HG02943 (cell line): Measurements from ENCODE around the gene COL5A3.

ENCODE experiments used
- ATAC-seq: cut with Tn5 transposase; IDR thresholded peaks from one replicate; pipeline ENCODE4 v1.9.1; 2021; ENCODE audit warnings: mild to moderate bottlenecking, low read depth, moderate library complexity; ENCODE audit not compliant: unreplicated experiment

The COL5A3 gene

DNA sequence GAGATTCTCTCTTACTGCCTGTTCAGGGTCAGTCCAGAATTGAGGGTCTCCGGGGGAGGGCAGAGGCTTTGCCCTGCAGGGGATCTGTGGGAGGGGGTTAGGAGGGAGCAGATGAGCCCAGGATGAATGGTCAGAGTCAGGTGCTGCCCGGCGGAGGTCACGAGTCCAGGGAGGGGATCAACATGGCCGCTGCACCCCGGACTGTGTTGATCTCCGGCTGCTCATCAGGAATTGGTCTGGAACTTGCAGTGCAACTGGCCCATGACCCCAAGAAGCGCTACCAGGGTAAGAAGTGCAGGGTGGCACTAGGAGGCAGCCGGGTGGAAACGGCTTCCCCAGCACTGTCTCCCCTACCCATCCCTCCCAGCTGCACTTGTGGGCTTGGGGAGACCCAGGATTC, 3.0 kb upstream of the COL5A3 start, which contains the start of gene RDH8:
TSS of gene RDH8 (plus strand) at position 168 of the 400 bp plus-strand sequence. CDS start at position 183, 15 bp downstream.
- no peak for ATAC-seq

DNA sequence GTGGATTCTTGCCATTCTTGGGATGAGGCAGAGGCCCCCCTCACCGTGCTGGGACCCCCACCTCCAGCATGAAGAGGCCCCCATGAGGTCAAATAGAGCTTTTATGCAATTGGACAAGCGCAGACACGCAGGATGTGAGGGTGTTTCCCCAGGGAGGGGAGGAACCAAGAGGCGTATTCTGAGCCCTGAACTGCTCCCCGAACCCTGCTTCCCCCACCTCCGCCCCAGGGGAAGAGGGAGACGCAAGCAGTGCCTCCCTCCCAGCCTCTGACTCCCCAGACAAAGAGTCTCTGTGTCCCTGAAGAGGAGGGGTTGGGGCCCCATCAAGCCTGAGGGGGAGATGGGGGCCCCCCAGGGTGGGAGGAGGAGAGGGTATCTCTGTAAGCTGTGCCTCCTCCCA, 1.7 kb upstream of the COL5A3 start:
- no peak for ATAC-seq

GRCh38 chr19:10010939-10011338, 635 bp upstream of the COL5A3 start:
- ATAC-seq = no peak

DNA sequence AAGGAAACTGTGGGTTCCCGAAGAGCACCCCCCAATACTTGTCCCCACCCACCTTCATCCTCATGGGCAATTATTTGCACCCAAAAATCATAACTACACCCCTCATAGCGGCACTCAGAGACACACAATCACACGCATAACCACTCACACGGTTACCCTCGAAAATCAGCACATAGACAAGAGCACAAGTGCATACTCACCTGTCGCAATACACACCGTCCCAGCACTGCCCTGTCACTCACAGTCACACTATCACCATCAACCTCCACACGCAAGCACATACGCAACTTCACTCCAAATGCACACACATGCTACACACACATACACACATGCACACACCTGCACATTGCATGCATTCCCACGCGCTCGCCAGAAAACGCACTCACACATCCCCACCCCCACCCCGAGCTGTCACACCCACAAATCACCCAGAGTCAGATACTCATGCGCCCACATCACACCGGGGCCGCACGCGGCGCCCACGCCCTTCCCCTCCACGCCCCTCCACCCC, 535 bp downstream of the COL5A3 start:
- ATAC-seq = no peak

- ATAC-seq = no peak
Measured at GRCh38 chr19:10008184-10008765, 2.0 kb downstream of the COL5A3 start.

DNA sequence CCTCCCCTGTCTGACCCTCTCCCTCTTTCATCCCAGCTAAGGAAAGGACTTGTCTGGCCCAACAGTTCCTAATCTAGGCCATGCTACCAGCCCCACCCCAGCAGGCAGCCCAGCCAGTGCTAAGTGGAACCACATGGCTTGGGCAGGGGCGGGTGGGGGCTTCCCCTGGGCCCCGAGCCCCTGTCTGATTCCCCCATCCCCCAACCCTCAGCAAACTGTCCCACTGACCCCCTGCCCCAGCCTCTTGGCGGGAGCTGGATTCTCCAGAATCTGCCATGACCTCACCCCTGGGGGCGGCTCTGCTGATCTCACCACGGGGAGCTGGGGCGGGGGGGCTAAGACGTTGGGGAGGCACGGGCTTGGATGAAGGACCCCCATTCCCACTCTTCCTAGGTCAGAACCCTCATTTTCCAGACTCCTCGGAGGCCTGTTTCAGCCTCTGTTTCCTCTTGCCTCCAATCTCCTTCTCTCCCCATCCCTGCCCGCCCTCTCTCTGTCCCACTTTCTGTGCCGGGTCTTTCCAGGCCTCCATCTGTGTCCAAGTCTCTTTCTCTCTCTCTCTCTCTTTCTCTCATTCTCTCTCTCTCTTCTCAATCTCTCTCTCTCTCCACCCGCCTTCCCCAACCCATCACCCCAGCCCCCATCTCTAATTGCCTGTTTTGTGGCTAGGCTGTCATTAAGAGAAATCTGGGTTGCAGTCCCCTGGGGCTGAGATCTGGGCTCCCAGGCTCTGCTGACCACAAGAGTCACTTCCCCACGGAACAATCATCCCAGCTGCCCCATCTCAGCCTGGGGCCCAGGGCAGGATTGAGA, 2.7 kb downstream of the COL5A3 start:
- ATAC-seq = no peak

- ATAC-seq = no peak
Measured at GRCh38 chr19:10006752-10007323, 3.5 kb downstream of the COL5A3 start.

- ATAC-seq = no peak
Measured at GRCh38 chr19:10006335-10006708, 4.0 kb downstream of the COL5A3 start.

- no peak for ATAC-seq
Measured at GRCh38 chr19:10005632-10006334, 4.5 kb downstream of the COL5A3 start.

GRCh38 chr19:10004617-10005016, 5.7 kb downstream of the COL5A3 start:
- no peak for ATAC-seq

GRCh38 chr19:10003271-10003670, 7.0 kb downstream of the COL5A3 start:
- ATAC-seq = no peak

DNA sequence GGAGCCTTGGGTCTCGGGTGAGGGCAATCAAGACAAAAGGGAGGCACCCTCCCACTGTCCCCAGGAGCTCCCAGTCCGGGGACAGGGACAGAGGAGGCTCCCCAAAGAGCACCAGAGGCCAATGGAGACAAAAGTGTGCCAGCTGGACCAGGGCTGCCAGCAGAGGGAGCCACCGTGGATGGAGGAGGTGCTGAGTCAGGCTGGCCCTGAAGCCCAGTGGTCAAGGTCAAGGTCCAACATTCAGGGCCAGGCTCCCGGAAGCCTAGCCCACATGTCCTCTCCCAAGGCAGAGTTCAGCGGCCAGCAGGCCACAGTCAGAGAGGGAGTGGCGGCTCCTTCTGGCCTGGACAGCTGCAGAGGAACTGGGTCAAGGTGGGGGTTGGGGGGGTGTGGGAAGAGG, 8.4 kb downstream of the COL5A3 start:
- ATAC-seq = no peak

GRCh38 chr19:10000171-10000826, 10.0 kb downstream of the COL5A3 start:
- ATAC-seq = no peak

DNA sequence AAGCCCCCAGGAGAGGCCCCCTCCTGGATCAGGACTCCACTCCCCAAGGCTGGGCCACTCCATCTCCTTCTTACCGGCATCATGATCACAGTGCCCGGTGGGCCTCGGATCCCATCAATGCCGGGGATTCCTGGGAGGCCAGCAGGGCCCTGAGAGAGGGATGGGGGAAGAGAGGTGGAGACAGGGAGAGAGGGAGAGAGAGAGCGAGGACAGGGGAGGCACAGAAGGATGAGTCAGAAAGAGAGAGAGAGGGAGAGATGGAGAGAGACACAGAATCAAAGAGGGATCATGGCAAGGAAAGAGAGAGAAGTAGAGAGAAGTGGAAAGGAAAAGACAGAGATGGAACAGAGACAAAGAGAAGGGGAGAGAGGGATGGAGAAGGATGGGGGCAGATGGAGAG, 13.8 kb downstream of the COL5A3 start:
- ATAC-seq = no peak

GRCh38 chr19:9995999-9996398, 14.3 kb downstream of the COL5A3 start:
- no peak for ATAC-seq

GRCh38 chr19:9995084-9995483, 15.2 kb downstream of the COL5A3 start:
- ATAC-seq = no peak

GRCh38 chr19:9991425-9992191, 18.7 kb downstream of the COL5A3 start:
- no peak for ATAC-seq

DNA sequence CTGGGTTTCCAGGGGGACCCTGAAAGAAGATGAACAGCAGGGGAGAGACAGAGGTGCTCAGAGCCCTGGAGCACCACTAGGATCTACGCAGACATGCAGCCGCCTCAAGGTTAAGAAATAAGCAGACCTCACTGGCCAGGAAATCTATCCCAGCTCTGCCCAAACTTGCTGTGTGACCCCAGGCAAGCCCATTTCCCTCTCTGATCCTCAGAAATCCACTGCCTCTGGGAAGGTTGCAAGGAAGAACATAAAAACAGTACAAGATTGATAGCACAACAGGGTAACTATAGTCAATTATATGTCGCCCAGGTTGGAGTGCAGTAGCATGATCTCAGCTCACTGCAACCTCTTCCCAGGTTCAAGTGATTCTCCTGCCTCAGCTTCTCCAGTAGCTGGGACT, 20.8 kb downstream of the COL5A3 start:
- ATAC-seq = no peak

DNA sequence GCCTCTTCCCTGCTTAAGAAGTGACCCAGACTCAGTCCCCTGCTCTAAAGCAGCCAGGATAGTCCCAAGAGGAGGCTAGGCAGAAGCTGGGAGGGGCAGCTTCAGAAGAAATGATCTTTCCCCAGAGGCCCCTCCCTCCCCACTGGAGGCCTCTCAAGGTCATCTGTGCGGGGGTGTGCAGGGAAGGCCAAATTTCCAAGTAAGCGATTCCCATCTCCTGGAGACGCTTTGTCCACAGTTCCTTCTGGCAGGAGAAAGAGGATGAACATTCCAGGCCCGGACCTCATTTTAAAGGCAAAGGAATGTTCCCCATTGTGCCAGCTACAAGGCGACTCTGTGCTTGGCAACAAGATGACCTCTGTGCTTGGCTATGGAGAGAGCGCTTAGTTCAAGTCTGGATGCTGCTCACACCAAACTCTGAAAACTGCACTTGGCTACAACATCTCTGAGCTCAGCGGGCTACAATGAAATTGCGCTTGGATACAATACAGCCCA, 23.5 kb downstream of the COL5A3 start:
- no peak for ATAC-seq
